Cardiac fibroblast (primary cell): ENCODE measurements around the gene APLNR.

Experiments used
- DNase-seq, 2 donors: peaks; one replicate each; pipeline versions ENCODE4 v3.0.0 to v3.0.0-alpha.2; 2010; ENCODE audit warnings: low read depth in 2 of 2
- H3K4me3 ChIP-seq, 2 donors: replicated peaks in 1 of 2; 1 replicate in 1 of 2; 2 replicates in 1 of 2; pipeline ENCODE4 v1.5.1; 2011; ENCODE audit warnings: low read depth in 2 of 2, low read length in 2 of 2, mild to moderate bottlenecking in 2 of 2, moderate library complexity in 1 of 2
- CTCF ChIP-seq: IDR thresholded peaks from one replicate; pipeline ENCODE4 v1.5.1; 2011; ENCODE audit warnings: low read depth, mild to moderate bottlenecking, low read length, inconsistent platforms

Gene APLNR

GRCh38 chr11:57266157-57266556 is 29.1 kb upstream of the APLNR start:
- no peak for DNase-seq
- no peak for TF ChIP-seq CTCF
- no peak overlapping the region for H3K4me3 ChIP-seq

GRCh38 chr11:57263351-57263750 is 26.3 kb upstream of the APLNR start:
- H3K4me3 ChIP-seq, result no peak overlapping the region
- no peak for TF ChIP-seq CTCF

GRCh38 chr11:57262157-57262556 is 25.1 kb upstream of the APLNR start:
- no peak for DNase-seq
- no peak for TF ChIP-seq CTCF

More at GRCh38 chr11:57263351-57263750, 26.3 kb upstream of the APLNR start:
- DNase-seq, result no peak

GRCh38 chr11:57260937-57261783 is 24.1 kb upstream of the APLNR start:
- H3K4me3 ChIP-seq, result no peak overlapping the region
- TF ChIP-seq CTCF, result no peak
- DNase-seq, result peak in 1 of 2 donors; percentile 12

More at GRCh38 chr11:57262157-57262556, 25.1 kb upstream of the APLNR start:
- no peak overlapping the region for H3K4me3 ChIP-seq

- TF ChIP-seq CTCF, result no peak
- no peak overlapping the region for H3K4me3 ChIP-seq
- no peak for DNase-seq
Observed at GRCh38 chr11:57256119-57256518, 19.1 kb upstream of the APLNR start.

- TF ChIP-seq CTCF, result no peak
- DNase-seq, result peak in 1 of 2 donors; percentile 73
- no peak overlapping the region for H3K4me3 ChIP-seq
Observed at GRCh38 chr11:57255618-57256017, 18.6 kb upstream of the APLNR start.
